22Rv1 (cell line): Measurements from ENCODE around the gene CEP152.

Experiments used
- H3K27ac ChIP-seq: fragments of 450-650 bp; 2 replicates; pipeline ENCODE4 v1.5.1; 2017
- ZFX ChIP-seq: fragments of 450-650 bp; IDR thresholded peaks from 2 replicates; pipeline ENCODE4 v1.6.1; 2017; ENCODE audit warnings: antibody characterized with exemption, borderline replicate concordance
- TF ChIP-seq, protein P1 (sequence below): fragments of 450-650 bp; IDR thresholded peaks from 2 replicates; pipeline ENCODE4 v1.5.1; 2017; ENCODE audit warnings: mild to moderate bottlenecking

Gene CEP152

DNA sequence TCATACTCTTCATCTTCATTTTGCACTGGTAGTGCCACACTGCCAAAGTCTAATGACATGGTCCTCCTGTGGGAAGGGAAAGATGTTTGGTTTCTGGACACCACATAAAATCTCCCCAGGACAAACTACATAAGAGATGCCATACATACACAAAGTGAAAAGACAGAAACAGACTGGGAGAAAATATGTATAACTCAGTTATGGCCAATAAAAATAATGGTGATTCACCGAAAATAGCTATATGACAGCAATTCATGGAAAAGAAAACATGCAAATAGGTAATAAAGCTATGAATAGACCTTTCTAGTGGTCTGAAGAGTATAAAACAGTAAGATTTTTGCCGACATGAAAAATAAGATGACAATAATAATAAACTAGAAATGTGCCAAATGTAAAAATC lies 5.3 kb downstream of the CEP152 start:
- no peak overlapping the region for H3K27ac ChIP-seq
- TF ChIP-seq ZFX = no peak
- TF ChIP-seq, protein P1, sequence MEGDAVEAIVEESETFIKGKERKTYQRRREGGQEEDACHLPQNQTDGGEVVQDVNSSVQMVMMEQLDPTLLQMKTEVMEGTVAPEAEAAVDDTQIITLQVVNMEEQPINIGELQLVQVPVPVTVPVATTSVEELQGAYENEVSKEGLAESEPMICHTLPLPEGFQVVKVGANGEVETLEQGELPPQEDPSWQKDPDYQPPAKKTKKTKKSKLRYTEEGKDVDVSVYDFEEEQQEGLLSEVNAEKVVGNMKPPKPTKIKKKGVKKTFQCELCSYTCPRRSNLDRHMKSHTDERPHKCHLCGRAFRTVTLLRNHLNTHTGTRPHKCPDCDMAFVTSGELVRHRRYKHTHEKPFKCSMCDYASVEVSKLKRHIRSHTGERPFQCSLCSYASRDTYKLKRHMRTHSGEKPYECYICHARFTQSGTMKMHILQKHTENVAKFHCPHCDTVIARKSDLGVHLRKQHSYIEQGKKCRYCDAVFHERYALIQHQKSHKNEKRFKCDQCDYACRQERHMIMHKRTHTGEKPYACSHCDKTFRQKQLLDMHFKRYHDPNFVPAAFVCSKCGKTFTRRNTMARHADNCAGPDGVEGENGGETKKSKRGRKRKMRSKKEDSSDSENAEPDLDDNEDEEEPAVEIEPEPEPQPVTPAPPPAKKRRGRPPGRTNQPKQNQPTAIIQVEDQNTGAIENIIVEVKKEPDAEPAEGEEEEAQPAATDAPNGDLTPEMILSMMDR = no peak

DNA sequence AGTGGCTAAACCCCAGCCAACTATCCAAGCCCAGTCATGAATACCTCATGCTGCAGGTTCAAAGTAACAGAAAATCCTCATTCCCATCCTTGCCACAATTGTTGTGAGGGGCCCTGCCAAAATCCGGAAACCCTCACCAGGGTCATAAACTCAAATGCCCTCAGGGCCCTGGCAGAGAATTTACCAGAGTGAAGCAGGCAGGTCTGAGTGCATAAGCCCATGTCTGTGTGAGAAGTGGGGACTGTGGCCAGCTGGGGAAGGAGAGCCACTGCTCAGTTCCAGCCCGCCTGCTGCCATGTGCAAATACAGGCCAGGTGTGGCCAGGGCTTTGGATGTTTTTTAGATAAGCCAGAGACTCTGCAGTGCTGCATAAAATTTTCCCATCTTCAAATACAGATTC lies 7.0 kb downstream of the CEP152 start:
- no peak overlapping the region for H3K27ac ChIP-seq
- TF ChIP-seq, protein P1 = no peak
- no peak for TF ChIP-seq ZFX

DNA sequence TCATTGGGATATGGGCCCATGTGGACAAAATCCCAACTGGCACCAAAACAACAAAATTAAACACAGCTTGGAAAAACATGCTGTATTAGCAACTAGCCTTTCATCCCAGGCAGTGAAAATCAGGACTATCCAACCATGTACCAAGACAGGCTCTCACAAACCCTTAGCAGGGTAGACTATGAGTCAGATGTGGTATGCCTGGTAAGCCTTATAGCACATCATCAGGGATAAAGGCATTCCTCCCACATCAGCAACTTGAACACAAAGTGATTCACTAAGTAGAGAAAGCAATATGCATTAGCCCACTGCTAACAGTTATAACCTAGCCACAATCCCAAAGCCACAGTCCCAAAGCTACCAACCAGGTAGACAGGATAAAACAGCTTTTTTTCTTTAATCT lies 8.0 kb downstream of the CEP152 start:
- TF ChIP-seq, protein P1 = no peak
- no peak for TF ChIP-seq ZFX
- H3K27ac ChIP-seq = no peak overlapping the region

DNA sequence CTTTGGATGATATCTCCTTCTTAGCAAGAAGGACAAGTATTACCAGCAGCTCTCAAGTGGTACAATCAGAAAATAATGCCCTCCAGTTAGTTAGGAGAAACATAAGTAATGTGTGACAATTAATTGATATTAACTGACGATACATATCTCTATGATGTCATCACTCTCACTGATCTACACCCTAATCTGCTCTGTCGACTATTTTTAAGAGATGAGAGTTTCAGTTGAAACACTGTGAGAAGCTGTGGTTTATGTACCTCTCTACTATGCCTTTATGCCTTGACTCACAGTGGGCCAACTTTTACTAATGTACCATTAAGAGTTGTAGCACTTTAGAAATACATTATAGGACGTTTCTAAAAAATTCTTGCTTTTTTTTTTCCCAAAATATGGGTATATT lies 8.6 kb downstream of the CEP152 start:
- H3K27ac ChIP-seq = no peak overlapping the region
- TF ChIP-seq ZFX = no peak
- TF ChIP-seq, protein P1 = no peak

DNA sequence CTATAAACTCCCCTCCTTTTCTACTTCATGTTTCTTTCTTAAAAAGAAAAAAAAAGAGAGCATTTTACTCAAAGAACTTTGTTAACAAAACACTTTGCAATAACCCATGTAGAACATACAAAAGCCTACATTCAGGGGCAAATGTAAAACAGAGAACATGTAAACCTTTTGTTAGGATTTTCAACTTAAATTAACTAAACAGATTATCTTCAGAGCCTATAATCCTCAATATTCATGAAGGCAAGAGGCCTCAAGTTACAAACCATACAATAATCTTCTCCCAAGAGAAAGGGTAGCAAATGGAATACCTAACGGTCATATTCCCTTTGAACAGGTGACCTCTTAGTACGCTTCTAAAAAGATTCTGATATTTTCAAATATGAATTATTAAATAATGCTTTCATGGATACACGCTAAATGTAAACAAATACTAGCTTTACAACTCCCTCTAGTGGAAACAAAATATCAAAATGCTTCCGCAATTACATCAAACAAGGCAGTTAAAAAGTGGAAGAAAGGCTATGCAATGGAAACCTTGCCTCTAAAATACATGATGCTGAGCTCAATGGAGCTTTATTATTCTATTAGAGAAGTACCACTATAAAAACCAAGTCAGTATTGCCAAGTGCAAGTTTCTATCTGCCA lies 9.9 kb downstream of the CEP152 start:
- H3K27ac ChIP-seq = no peak overlapping the region
- TF ChIP-seq, protein P1 = peak; percentile 68
- no peak for TF ChIP-seq ZFX

DNA sequence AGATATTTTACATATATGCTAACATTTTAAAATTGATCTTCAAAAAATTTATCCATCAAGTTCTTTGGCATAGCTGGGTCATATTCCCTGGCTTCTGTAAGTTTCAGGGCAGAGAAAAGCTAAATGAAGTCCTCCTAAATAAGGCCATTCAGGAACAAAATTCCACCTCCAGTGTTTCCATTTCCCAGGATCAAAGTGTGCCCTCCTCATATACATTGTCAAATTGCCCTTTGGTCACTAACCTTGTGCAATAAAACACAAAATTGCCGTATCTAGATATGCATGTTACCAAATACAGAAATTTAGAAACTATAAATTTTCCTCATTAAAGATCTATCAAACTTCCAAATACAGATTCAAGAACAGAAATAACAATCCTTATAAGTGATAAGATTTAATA lies 10.6 kb downstream of the CEP152 start:
- H3K27ac ChIP-seq = no peak overlapping the region
- TF ChIP-seq ZFX = no peak
- TF ChIP-seq, protein P1 = no peak

DNA sequence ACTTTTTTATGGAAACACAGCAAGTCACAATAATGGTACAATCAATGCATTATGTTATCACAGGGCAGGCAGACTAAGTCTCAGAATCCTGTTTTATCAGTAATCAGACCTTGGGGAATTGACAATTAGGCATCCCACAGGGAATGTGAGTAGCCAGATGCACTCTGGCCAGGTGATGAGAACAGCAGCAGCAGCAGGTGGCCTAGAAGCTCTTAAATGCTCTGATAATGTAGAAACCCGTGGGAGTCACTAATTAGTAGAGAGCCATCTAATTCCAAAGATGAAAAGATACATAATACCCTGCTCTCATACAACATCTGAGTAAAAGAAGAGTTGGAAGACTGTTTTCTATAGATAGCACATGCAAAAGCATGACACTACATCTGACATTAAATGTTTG lies 12.6 kb downstream of the CEP152 start:
- no peak overlapping the region for H3K27ac ChIP-seq
- no peak for TF ChIP-seq ZFX
- TF ChIP-seq, protein P1 = no peak
